NCI-H446 treated with DMSO at 0.1 percent for 48 hours (cell line): Measurements from ENCODE around the gene DDX46.
"Not testable (repeated sequence)": the region's sequence is repeated elsewhere in the genome, so short reads cannot be mapped to it uniquely, and the experiment has no call there.

Experiments used
- DNase-seq: peaks from one replicate; lab custom pipeline; 2025; lab: John Stamatoyannopoulos, UW

DDX46 gene

GRCh38 chr5:134840811-134841210, 82.2 kb downstream of the DDX46 start:
- no peak for DNase-seq

- no peak for DNase-seq
Measured at GRCh38 chr5:134844252-134844651, 85.7 kb downstream of the DDX46 start.

GRCh38 chr5:134845335-134845851, 86.8 kb downstream of the DDX46 start:
- no peak for DNase-seq

DNA sequence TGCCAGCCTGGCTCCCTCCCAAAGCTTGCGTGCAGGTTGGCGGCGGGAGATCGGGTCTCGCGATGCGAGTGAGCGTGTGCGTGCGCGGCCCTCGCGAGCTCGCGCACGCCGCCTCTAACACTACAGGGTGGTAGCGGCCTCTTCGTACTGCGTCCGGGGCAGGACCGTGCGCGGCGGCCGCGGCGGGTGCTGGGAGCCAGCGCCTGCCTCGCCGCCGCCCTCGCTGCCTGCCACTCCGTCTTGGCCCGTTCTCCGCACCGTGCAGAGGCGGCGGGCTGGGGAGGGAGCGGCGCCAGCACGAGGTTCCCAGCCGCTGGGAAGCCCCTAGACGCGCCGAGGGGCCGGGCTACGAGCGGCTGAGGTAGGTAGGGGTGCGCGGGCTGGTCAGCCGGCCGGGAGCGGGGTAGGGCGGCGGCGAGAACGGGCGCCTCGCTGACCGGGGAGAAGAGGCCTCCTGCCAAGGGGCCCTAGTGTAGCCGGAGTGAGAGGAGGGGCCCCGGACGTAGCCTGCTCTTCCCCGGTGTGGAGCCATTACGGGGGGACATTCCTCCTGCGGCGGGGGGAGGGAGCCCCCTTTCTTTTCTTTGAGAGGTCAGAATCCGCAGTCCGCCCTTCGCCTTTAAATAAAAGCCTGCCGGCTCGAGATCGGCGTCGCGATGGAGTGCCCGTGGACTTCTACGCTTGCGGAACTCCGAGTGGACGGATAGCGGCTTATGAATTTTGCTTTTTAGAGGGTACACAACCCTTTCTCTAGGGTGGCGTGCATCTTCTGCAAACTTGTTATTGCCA, 87.5 kb downstream of the DDX46 start, which contains the start of gene C5orf24:
Gene C5orf24 (plus strand): TSS at position 117 of the 789 bp plus-strand sequence. CDS start 8,933 bp downstream, outside the sequence.
- peak; percentile 87 for DNase-seq

DNA sequence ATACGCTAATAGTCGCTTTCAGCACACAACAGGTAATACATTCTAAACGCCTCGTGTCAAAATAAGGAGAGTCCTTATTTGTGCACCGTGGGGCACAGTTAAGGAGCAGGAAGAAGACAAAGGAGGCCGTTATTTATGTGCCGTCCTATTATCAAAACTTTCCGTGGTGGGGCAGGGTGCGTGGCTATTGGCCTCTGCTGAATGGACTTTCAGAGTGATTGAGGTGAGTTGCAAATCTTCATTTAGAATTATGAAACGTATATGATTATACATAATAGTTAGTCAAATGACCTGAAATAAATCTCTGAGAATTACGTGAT, 88.0 kb downstream of the DDX46 start:
- DNase-seq, result no peak

- not testable (repeated sequence) for DNase-seq
Measured at GRCh38 chr5:134849434-134849933, 90.9 kb downstream of the DDX46 start.

- no peak for DNase-seq
Measured at GRCh38 chr5:134851307-134851923, 92.8 kb downstream of the DDX46 start.

GRCh38 chr5:134856465-134856864, 97.9 kb downstream of the DDX46 start:
- not testable (repeated sequence) for DNase-seq

DNA sequence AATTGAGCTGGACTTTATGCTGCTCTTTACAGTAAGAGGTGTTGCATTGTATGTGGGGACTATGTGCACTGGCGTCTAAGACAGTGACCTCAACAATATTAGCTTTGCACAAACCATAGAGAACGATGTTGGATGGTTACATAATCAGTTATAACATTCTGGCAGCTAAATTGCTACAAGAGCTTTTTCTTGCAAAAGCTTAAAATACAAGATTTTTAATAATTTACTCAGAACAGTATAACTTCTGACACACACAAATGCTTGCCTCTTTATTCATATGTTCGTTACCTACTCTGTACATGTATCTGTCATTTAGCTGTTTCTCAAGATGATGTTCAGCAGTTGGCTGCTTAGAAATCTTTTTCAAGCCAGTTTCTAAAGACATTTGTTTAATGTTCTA, 98.8 kb downstream of the DDX46 start:
- no peak for DNase-seq

DNA sequence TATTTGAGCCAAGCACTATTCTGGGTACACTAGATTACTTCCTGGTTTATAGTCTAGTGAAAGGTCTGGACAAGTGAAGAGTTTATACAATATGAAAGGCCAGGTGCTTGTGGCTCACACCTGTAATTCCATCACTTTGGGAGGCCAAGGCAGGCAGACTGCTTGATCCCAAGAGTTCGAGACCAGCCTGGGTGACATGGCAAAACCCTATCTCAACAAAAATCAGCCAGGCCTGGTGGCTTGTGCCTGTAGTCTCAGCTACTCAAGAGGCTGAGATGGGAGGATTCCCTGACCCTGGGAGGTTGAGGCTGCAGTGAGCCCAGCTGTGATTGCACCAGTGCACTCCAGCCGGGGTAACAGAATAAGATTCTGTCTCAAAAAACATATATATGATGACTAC, 106.1 kb downstream of the DDX46 start:
- no peak for DNase-seq

DNA sequence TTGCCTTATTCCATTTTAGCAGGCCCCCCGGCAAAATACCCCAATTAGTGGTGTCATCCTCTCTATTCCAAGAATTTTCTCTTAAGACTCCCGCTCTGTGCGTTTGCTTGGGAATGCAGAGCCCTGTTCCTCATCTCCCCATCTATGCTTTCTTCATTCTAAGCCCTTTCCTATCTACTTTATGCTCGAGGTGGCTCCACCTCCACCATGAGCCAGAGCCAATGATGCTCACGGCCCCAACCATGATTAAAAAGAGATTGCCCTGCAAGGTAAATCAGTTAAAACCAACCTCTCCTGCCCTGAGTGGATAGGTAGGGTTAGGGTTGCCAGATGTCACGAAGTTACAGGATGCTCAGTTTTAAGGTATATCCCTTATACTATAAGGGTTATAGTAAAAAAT, 114.9 kb downstream of the DDX46 start:
- DNase-seq, result no peak

DNA sequence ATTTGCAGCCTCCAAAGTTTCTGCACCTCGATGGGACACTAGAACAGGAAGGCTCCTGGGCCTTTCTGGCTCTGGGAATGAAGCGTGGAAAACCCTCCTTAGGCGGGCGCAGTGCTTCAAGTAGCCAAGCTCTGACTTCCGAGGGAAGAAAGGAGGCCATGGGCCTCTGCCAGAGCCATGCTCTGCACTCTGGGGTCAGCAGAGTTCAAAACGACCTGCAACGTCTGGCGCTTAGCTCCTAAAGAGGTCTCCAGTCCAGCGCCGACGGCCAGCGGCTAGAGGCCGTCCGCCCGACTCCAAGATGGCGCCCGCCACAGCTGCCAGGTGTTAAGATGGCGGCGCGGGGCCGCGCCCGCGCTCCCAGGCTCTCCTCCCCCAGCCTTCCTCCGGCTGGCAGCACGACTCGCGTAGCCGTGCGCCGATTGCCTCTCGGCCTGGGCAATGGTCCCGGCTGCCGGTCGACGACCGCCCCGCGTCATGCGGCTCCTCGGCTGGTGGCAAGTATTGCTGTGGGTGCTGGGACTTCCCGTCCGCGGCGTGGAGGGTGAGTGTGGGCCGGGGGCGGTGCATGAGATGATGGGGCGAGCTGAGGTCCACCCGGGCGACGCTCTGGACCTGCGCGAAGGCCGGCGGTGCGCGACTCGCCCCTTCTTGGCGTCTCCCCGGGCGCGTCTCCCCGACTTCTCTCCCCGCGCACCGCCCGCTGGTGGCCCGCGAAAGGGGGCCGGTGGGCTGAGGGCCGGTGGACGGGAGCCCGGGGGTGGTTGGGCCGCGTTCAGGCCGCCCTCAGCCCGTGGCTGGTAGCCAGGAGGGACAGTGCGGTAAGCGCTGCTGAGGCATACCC, 115.6 kb downstream of the DDX46 start, which contains the start of gene TXNDC15:
Gene TXNDC15 (plus strand): TSS at position 385 of the 844 bp plus-strand sequence. CDS start 57 bp downstream, at position 442.
- DNase-seq, result peak; percentile 66

GRCh38 chr5:134874831-134875655, 116.5 kb downstream of the DDX46 start:
- peak; percentile 42 for DNase-seq

DNA sequence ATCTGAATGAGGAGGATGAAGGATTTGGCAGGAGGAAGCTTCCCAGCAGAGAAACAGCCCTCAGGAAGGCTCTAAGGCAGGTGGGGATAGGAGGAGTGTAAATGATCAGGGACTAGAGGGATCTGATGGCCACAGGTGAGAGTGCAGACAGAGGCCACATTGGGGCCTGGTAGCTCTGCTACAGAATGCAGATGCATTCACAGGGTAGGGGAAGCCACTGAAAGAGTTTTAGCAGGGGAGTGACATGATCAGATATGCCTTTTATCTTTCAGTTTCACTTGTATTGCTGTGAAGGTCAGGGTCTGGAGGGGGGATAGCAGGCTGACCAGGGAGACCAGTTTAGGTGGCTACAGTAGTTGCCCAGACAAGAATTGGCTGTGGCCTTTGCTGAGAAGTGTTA, 118.6 kb downstream of the DDX46 start:
- no peak for DNase-seq

GRCh38 chr5:134878403-134878802, 119.8 kb downstream of the DDX46 start:
- DNase-seq, result no peak

DNA sequence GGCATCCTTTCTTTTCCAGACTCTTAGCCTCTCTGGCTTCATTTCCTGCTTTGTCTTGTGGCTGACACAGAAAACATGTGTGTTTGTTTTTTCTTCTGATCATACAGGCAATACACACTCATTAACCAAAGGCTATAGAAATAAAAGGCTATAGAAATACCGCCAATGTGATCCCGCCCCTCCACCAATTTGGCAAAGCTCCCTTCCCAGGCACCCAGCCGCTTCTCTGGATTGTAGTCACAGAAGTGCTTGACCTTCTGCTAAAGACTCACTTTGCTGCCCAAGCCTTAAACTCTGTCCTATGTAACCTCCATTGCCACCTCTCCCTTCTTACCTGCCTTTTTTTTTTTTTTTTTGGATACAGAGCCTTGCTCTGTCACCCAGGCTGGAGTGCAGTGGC, 120.9 kb downstream of the DDX46 start:
- DNase-seq, result no peak
